HEK293T (cell line): ENCODE results near the gene MTAP.

ENCODE experiments used
- BHLHE40 ChIP-seq: fragments of 450-650 bp; IDR thresholded peaks from 2 replicates; pipeline ENCODE4 v1.6.1; 2016; ENCODE audit warnings: mild to moderate bottlenecking, moderate library complexity, borderline replicate concordance
- ELF4 ChIP-seq: fragments of 450-650 bp; IDR thresholded peaks from 2 replicates; pipeline ENCODE4 v1.6.1; 2017; ENCODE audit warnings: antibody characterized with exemption
- FOXK2 ChIP-seq: fragments of 450-650 bp; IDR thresholded peaks from 2 replicates; pipeline ENCODE4 v1.6.1; 2016; ENCODE audit warnings: mild to moderate bottlenecking
- FOXM1 ChIP-seq: fragments of 450-650 bp; IDR thresholded peaks from 2 replicates; pipeline ENCODE4 v1.6.1; 2017; ENCODE audit warnings: mild to moderate bottlenecking, borderline replicate concordance
- L3MBTL2 ChIP-seq: fragments of 450-650 bp; conservative IDR thresholded peaks from 2 replicates; pipeline ENCODE4 v1.6.1; 2016; ENCODE audit warnings: mild to moderate bottlenecking
- LEF1 ChIP-seq: fragments of 450-650 bp; IDR thresholded peaks from 2 replicates; pipeline ENCODE4 v1.6.1; 2017; ENCODE audit warnings: mild to moderate bottlenecking, borderline replicate concordance
- NFRKB ChIP-seq: fragments of 450-650 bp; IDR thresholded peaks from 2 replicates; pipeline ENCODE4 v1.6.1; 2016; ENCODE audit warnings: mild to moderate bottlenecking, moderate library complexity
- SP1 ChIP-seq: fragments of 450-650 bp; IDR thresholded peaks from 2 replicates; pipeline ENCODE4 v1.6.1; 2017
- SUZ12 ChIP-seq: fragments of 450-650 bp; IDR thresholded peaks from 2 replicates; pipeline ENCODE4 v1.6.1; 2016; ENCODE audit warnings: mild to moderate bottlenecking
- TARDBP ChIP-seq: fragments of 450-650 bp; IDR thresholded peaks from 2 replicates; pipeline ENCODE4 v1.6.1; 2016
- ZNF384 ChIP-seq: fragments of 450-650 bp; IDR thresholded peaks from 2 replicates; pipeline ENCODE4 v1.6.1; 2016

DNA sequence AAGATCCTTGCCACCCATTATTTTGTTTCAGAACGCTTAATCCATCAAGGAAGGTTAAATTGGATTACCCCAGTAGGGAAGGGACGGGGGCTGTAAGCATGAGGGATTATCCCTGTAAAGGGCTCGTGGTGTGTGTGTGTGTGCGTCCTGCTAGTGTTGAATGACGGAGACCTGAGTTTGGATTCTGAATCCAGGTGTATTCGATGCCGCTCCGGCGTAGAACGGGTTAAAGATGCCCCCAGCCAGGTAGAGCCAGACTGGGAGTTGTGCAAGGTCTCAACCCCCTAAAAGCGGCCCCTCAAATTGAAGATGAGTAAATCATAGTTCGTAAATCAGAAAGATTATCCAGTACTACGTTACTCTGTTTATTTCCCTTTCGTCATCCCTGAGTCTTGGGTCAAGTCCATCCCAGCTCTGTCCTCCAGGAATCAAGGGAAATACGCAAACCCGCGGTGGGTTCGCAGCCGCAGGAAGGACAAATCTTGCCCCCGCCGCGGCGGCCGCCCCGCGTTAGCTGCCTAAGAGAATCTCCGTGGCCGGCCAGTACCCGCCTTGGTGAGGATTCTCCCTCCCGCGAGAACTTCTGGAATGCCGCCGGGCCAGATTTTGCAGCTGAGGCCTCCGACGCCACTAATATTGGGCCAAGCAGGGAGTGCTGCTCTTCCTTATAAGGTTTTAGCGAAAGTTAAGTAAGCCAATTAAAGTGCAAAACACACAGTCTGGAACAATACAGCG lies 586 bp upstream of the MTAP start:
- peak; percentile 86; the same call in 1 of the 2 replicates for TF ChIP-seq L3MBTL2
- no peak for TF ChIP-seq FOXM1
- TF ChIP-seq FOXK2: no peak
- no peak for TF ChIP-seq SP1
- TF ChIP-seq NFRKB: no peak
- no peak for TF ChIP-seq SUZ12
- no peak for TF ChIP-seq TARDBP
- no peak for TF ChIP-seq BHLHE40
- 0 out of 2 replicates have a peak, but pooled peaks have one; percentile 7 for TF ChIP-seq ELF4
- no peak for TF ChIP-seq ZNF384
- TF ChIP-seq LEF1: no peak
